HTR-8/SVneo (cell line): ENCODE measurements around the gene GALNT1.

Source experiments
- DNase-seq: peaks from one replicate; pipeline ENCODE4 v3.0.0; 2011; ENCODE audit warnings: low spot score, mixed read lengths; ENCODE audit not compliant: insufficient read length
- FAIRE-seq: peaks from 2 replicates; lab custom pipeline; 2011; peaks lifted over from hg19 to GRCh38; lab: Jason Lieb, UNC

GALNT1 gene

GRCh38 chr18:35616664-35617423 is 35.3 kb downstream of the GALNT1 start:
- peak; percentile 11 for DNase-seq

GRCh38 chr18:35617865-35618264 is 36.3 kb downstream of the GALNT1 start:
- FAIRE-seq (no peak), DNase-seq (no peak)

More at GRCh38 chr18:35616664-35617423, 35.3 kb downstream of the GALNT1 start:
- FAIRE-seq: no peak

GRCh38 chr18:35618289-35618688 is 36.7 kb downstream of the GALNT1 start:
- FAIRE-seq: no peak
- no peak for DNase-seq

GRCh38 chr18:35618696-35619095 is 37.2 kb downstream of the GALNT1 start:
- DNase-seq (no peak), FAIRE-seq (no peak)

GRCh38 chr18:35619464-35619863 is 37.9 kb downstream of the GALNT1 start:
- FAIRE-seq (no peak), DNase-seq (no peak)

- DNase-seq (no peak), FAIRE-seq (no peak)
These were observed 38.4 kb downstream of the GALNT1 start for GRCh38 chr18:35619941-35620340.

- FAIRE-seq: no peak
- DNase-seq: no peak
These were observed 39.2 kb downstream of the GALNT1 start for GRCh38 chr18:35620765-35621164.

GRCh38 chr18:35623255-35623654 is 41.7 kb downstream of the GALNT1 start:
- no peak for FAIRE-seq
- no peak for DNase-seq

GRCh38 chr18:35624146-35624545 is 42.6 kb downstream of the GALNT1 start:
- FAIRE-seq: no peak
- no peak for DNase-seq

- DNase-seq (no peak), FAIRE-seq (no peak)
These were observed 43.7 kb downstream of the GALNT1 start for GRCh38 chr18:35625232-35625631.

GRCh38 chr18:35633761-35634160 is 52.2 kb downstream of the GALNT1 start:
- DNase-seq: no peak
- no peak for FAIRE-seq

- DNase-seq (no peak), FAIRE-seq (no peak)
These were observed 52.8 kb downstream of the GALNT1 start for GRCh38 chr18:35634323-35634722.

GRCh38 chr18:35635170-35635569 is 53.6 kb downstream of the GALNT1 start:
- FAIRE-seq (no peak), DNase-seq (peak; percentile 2)

GRCh38 chr18:35637227-35637626 is 55.7 kb downstream of the GALNT1 start:
- FAIRE-seq (no peak), DNase-seq (no peak)

- FAIRE-seq (no peak), DNase-seq (no peak)
These were observed 57.8 kb downstream of the GALNT1 start for GRCh38 chr18:35639296-35639695.

GRCh38 chr18:35641467-35641866 is 59.9 kb downstream of the GALNT1 start:
- FAIRE-seq (no peak), DNase-seq (no peak)

GRCh38 chr18:35641916-35642315 is 60.4 kb downstream of the GALNT1 start:
- DNase-seq: no peak
- no peak for FAIRE-seq

GRCh38 chr18:35642802-35643201 is 61.3 kb downstream of the GALNT1 start:
- FAIRE-seq (no peak), DNase-seq (no peak)

- FAIRE-seq (no peak), DNase-seq (no peak)
These were observed 64.9 kb downstream of the GALNT1 start for GRCh38 chr18:35646449-35646848.

GRCh38 chr18:35653392-35654135 is 72.0 kb downstream of the GALNT1 start:
- no peak for FAIRE-seq

GRCh38 chr18:35658112-35658511 is 76.6 kb downstream of the GALNT1 start:
- FAIRE-seq (no peak), DNase-seq (no peak)

More at GRCh38 chr18:35653392-35654135, 72.0 kb downstream of the GALNT1 start:
- no peak for DNase-seq
